NOMO-1 (cell line): ENCODE measurements around the gene CDC6.

ENCODE experiments used
- DNase-seq, 2 experiments: peaks; one replicate each; lab custom pipeline; 2025; ENCODE audit not compliant: unreplicated experiment in 2 of 2; lab: John Stamatoyannopoulos, UW

Gene CDC6, protein sequence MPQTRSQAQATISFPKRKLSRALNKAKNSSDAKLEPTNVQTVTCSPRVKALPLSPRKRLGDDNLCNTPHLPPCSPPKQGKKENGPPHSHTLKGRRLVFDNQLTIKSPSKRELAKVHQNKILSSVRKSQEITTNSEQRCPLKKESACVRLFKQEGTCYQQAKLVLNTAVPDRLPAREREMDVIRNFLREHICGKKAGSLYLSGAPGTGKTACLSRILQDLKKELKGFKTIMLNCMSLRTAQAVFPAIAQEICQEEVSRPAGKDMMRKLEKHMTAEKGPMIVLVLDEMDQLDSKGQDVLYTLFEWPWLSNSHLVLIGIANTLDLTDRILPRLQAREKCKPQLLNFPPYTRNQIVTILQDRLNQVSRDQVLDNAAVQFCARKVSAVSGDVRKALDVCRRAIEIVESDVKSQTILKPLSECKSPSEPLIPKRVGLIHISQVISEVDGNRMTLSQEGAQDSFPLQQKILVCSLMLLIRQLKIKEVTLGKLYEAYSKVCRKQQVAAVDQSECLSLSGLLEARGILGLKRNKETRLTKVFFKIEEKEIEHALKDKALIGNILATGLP

DNA sequence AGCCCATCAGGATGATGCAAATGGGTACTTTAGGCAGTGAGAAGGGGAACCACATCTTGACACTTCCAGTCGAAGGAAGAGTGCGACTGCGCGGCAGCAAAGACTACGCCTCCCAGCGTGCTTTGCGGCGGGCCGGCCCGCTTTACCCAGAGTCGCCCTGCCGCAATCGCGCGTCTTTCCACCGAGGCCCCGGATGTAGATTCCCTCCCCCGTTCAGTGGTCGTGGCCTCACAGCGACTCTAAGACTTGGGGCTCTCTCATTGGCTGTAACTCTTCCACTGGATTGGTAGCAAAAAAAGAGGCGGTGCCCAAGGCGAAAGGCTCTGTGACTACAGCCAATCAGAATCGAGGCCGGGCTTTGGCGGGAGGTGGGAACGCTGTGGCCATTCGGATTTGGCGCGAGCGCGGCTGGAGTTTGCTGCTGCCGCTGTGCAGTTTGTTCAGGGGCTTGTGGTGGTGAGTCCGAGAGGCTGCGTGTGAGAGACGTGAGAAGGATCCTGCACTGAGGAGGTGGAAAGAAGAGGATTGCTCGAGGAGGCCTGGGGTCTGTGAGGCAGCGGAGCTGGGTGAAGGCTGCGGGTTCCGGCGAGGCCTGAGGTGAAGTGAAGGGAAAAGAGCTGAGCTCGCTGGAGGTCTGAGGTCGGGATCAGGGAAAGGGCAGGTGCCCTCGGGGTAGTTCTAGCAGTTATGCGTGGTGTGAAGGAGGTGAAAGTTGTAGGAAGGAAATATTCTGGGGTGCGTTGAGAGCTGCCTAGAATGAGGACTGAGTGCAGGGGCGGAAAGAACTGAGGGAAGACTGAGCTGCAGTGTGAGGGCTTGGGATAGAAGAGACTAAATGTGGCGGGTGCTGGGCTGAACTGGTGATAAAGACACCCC, at the start of gene CDC6:
TSS of gene CDC6 (plus strand) at position 386 of the 876 bp plus-strand sequence. CDS start 1,542 bp downstream, outside the sequence.
- DNase-seq = peak; percentile 100

DNA sequence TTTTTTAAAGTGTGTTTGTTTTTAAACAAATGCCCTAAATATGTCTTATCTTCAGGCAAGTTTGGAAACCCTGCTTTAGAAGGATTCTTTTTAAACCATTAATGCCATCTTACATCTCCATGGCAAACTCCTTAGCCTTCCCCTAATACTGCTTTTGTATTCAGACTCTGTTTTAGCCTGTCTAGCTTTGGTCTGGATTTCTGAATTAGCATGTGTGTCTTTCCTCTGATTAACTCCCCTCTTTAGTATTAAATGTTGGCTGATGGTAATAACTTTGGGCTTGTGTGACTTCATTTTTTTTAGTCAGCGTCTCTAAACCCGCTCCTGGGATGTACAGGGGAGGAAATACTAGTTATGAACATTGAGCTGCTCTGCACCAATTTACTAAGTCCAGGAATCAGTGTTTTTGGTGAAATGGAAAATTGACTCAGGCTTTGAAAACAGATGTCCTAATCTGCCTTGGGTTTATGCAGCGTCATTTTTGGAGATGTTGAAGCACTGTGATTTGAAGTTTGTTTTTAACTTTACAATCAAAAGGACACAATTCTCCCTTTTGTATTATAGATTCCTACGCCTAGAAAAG, 46.3 kb upstream of the CDC6 start:
- no peak for DNase-seq

DNA sequence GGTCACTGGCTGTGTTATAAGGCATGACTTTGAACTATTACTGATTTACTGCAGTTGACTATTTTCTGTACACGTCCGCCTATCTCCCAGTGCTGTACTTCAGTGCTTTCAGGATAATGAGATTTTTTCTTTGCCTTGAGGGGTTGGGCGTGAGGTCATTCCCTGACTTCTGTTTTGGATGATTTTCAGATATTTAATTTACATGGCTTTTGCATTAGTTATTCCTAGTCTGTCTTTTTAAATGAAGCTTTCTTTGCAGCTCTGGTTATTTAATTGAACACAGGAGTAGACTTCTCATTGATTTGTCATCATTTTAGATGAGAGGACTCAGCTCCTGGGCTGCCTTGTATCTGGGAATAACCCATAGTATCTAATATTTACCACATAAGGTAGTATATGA, 44.9 kb upstream of the CDC6 start:
- no peak for DNase-seq

DNA sequence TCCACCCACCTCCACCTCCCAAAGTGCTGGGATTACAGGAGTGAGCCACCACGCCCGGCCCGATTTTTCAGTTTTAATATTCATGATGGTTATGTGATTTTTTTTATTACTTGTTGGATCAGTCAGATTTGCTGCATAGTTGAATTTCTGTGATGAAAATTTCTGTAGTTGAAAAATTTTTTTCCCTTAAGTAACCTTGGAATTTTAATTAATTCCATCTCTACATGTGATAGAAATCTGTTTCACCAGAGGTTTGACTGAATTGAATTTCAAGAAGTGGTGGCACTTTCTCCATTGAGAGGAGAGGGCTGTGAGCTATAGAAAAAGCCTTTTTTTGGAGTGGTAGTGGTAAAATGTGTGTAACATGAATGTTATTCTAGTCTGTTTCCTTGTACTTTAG, 43.9 kb upstream of the CDC6 start:
- DNase-seq = no peak

DNA sequence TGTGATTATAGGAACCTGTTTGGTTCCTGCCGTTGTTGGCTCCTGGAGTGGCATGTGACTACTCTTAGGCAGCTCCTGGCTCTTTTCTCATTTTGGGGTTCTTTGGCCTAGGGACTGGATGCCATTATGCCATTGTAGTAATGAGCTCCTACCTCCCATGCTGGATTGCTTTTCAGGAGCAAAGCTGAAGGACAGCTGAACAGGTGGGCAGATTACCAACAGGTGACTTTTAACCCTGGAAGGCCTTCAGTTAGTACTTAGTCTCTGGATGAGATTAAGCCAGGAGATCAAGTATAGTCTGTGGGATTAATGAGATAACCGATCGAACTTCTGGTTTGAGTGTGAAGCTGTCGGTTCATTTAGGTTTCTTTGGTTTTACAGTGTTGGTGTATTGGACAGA, 43.4 kb upstream of the CDC6 start:
- DNase-seq = no peak

DNA sequence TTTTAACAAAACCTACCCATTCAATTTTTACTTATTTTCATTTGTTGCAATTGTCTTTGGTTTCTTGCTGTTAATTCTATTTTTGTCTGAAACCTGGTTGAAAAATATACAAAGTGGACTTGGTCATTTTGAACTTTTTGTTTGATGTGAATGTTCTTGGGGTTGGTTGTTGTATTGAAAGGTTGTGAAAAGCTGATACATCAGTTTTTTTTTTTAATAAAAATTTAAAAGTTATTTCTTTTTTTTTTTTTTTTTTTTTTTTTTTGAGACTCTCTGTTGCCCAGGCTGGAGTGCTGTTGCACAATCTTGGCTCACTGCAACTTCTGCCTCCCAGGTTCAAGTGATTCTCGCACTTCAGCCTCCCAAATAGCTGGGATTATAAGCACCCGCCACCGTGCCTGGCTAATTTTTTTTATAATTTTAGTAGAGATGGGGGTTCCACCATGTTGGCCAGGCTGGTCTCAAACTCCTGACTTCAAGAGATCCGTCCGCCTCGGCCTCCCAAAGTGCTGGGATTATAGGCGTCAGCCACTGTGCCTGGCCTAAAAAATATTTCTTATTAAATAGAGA, 39.7 kb upstream of the CDC6 start:
- DNase-seq = no peak

DNA sequence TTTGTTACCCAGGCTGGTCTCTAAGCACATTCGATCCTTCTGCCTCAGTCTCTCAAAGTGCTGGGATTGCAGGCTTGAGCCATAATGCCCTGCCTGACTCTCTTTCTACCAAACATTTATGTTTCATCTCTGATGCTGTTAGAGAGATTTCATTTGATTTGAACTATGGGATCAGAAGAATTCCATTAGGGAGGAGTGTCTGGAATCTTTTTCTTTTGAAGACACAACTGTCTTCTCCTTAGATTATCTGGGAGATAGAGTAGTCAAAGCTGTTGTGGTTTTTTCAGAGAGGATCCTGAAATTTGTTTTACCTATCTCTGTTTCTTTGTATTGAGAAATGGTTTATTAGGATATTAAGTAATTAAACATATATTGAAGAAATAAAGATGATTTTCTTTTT, 39.2 kb upstream of the CDC6 start:
- no peak for DNase-seq

DNA sequence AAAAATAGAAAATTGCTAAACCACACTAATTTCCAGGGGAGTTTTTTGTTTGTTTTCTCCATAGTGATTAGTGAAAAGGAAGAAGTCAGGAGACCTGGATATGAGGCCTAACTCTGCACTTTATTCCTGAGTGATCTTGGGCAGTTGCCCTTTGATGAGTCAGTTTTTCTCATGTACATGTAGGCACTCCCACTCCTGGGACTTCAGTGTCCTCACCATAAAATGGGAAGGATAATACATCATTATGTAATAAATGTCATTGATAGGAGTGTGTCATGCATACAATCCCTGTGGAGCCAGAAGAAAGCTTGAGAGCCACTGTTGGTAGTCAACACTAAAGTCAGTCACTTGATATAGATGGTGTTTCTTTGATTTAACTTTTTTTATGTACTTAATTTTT, 36.1 kb upstream of the CDC6 start:
- DNase-seq = no peak

DNA sequence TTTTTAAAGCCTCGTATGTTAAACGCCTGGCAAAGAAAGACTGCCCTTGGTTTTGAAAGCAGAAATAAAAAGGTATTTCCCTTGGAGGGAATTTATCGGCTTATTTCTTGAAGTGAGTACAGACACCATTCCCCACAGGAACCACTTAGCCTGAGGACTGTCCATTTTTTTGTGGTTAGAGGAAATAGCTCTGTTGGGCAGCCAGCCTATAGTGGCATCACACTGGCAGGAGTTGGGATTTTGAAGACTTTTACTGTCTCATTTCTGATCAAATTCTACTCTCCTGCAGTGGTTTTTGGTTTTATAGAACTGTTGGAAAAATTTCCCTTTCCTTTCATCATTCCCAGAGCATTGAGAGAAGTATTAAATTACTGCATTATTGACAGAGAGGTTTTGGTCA, 34.1 kb upstream of the CDC6 start:
- DNase-seq = no peak

DNA sequence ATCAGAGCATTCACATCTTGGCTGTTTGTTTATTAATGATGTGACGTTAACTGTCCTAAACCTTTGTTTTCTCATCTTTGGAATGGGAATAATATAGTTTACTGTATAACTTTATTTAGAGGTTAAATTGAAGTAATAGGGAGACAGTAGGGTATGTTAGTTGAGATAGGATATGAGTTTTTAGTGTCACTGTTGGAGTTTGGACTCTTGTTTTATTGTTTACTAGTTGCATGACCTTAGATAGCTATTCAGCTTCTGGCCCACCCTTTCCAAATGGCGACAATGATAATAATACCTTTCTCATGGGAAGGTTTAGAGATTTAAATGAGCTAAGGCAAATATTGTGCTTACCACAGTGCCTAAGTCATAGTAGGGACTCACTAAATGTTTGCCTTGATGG, 28.2 kb upstream of the CDC6 start:
- no peak for DNase-seq

DNA sequence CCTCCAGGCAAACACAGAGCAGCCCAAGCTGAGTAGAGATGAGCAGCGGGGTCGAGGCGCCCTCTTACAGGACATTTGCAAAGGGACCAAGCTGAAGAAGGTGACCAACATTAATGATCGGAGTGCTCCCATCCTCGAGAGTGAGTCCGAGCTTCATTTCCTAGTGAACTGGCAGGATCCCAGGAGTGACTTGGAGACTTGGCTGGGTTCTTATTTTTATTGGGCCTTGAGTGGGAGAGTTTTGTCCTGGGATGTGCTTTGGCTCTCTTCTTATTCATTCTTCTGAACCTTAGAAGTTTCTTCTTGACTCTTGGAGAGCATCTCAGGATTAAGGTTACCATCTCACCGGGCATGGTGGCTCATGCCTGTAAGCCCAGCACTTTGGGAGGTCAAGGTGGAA, 27.2 kb upstream of the CDC6 start:
- no peak for DNase-seq

DNA sequence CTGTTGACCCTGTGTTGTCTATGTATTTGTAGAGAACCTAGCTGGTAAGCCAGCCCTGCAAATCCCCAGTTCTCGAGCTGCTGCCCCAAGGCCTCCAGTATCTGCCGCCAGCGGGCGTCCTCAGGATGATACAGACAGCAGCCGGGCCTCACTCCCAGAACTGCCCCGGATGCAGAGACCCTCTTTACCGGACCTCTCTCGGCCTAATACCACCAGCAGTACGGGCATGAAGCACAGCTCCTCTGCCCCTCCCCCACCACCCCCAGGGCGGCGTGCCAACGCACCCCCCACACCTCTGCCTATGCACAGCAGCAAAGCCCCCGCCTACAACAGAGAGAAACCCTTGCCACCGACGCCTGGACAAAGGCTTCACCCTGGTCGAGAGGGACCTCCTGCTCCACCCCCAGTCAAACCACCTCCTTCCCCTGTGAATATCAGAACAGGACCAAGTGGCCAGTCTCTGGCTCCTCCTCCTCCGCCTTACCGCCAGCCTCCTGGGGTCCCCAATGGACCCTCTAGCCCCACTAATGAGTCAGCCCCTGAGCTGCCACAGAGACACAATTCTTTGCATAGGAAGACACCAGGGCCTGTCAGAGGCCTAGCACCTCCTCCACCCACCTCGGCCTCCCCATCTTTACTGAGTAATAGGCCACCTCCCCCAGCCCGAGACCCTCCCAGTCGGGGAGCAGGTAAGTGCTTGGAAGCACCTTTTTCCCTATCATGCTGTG, 23.1 kb upstream of the CDC6 start:
- DNase-seq = no peak

DNA sequence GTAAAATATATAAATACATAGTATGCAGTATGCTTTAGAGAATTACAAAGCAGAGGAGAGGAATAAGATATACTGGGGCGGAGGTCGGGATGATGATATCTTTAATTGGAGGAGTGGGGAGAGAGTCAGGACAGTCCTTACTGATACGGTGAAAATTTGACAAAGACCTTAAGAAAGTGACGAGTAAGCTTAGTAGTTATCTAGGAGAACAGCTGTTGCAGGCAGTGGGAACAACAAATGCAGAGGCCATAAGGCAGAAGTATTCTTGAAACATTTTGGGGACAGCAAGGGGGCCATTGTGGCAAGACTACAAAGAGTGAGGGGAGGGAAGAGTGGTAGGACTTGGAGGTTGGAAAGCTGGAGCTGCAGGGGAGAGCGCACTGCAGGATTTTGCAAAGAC, 22.3 kb upstream of the CDC6 start:
- no peak for DNase-seq

DNA sequence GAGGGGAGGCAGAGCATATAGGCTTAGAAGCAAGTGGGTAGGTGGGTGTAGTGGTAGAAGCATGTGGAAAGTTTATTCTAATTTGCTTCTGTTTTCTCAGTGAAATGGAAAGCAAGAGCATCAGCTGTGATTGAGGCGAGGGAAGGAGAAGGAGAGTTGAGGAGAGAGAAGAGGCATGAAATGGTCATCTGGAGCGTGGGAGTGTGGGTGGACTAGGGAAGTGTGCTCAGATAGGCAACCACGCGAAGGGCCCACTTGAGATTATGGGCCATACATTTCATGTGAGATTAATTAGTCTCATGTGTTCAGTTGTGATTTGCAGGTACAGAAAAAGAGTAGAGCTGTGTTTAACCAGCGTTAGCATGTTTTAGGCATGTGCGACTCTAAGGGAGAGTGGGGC, 20.8 kb upstream of the CDC6 start:
- no peak for DNase-seq

DNA sequence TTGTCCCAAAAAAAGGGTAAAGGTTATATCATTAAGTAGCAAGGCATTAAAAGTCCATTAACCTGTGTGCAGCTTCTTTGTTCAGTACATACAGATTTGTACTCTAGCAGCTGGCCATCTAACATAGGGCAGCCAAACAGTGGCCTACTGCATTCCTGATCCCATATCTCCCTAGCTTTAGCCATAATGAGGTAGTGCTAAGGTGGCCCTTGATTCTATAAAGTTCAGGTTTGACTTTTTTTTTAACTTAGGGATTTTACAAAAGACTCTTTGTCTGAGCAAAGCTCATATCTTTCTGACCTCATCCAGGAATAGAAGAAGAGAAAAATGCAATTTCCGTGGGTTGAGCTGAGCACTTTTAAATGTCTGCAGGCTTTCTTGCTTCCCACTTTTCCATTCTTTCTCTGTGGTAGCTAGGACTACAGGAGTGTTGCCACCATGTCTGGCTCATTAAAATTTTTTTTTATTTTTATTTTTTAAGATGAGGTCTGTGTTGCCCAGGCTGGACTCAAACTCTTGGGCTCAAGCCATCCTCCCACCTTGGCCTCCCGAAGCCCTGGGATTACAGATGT, 19.5 kb upstream of the CDC6 start:
- no peak for DNase-seq

DNA sequence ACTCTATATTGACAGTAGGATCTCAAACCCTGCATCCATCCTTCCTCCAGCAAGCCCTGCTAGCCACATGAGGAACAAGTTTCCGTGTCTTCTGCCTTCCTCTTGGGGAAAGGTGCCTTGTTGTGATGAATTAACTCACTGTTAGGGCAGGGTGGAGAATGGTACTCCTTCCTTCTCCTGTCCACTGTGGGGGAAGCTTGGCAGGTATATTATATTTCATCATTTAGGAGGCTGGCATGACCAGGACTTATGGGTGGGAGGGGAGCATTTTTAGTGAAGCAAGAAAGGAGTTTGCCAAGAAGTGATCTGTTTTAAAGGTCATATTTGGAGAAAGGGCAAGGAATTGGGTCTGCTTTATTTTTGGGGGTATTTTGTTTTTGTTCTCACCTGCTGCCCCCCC, 9.3 kb upstream of the CDC6 start:
- no peak for DNase-seq

DNA sequence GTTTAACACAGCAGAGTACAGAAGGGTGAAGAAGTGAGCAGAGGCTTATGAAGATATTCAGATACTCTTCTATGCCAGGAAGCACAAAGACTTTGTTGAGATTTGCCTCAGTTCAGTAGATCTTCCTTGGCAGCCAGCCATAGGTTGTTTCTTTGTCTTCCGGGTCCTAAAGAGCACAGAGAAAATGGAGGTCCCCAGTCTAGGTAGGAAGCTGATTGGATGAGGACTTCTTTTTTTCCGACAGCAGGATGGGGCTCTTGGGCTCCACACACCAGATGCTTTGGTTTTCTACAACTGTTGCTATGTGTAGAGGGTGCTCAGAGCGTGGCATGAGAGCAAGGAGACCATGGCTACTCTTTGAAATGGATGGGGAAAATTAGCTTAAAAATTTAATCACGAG, 8.3 kb upstream of the CDC6 start:
- DNase-seq = no peak

DNA sequence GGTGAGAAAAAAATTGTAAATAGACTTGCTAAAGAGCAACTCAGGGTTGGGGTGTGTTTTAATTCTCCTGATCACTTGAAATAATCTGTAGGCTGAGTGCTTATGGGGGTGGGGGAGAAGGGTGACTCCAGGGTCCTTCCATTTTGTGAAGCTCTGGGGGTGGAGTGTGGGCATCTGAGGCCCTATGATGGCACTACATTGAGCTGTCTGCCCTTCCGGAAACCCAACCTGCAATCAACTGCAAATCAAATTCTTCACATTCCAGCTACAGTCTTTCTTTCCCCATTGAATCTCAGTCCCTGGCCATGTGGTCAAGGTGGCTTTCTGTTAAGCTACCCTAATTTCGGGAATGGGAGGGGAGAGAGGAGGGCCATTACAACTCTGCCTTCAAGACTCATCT, 6.0 kb upstream of the CDC6 start:
- DNase-seq = no peak

DNA sequence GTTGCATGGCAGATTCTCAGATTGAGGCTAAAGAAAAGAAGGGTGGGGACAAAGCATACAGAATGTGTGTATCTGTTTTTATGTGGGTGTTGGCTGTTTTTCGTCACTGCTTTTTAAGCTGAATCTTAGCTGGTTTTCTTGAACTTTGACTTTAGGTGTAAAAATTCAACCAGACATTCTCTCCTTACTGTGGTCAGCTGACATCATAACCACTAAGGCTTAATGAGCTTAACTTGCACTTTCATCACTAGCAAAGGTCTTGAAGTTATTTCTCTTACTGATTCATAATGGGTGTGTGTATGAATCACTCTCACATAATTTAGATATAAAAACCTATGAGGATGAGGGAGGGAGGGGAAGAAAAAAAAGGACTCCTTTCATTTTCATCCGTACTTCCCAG, 4.0 kb upstream of the CDC6 start:
- DNase-seq = peak; percentile 6 to 23

DNA sequence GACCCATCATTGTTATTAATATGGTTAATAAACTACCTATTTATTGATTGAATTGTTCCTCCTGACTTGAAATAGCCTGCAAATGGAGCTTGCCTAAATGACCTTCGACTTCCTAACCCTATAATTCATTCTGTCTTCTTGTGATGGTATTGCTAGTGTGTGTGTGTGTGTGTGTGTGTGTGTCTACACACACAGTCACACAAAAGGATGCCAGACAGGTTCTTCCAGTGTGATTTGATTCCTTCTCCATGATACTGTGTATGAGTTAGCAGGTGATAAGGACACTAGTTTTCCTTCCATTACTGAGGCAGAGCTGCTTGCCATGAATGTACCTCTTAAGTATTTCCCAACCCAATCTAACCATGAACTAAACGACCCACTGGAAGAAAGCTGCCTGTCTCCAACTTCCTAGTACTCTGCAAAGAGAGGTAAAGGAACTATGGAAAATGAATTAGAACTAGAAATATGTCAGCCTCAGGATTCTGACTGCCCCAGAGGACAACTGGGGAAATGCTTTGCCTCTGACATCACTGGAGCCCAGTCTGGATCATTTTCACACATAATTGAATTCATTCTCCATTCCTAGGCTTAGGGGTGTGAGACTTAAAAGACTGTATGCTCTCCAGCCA, 3.5 kb upstream of the CDC6 start:
- no peak for DNase-seq
